ENCODE data around the gene PTGR3.

DNA sequence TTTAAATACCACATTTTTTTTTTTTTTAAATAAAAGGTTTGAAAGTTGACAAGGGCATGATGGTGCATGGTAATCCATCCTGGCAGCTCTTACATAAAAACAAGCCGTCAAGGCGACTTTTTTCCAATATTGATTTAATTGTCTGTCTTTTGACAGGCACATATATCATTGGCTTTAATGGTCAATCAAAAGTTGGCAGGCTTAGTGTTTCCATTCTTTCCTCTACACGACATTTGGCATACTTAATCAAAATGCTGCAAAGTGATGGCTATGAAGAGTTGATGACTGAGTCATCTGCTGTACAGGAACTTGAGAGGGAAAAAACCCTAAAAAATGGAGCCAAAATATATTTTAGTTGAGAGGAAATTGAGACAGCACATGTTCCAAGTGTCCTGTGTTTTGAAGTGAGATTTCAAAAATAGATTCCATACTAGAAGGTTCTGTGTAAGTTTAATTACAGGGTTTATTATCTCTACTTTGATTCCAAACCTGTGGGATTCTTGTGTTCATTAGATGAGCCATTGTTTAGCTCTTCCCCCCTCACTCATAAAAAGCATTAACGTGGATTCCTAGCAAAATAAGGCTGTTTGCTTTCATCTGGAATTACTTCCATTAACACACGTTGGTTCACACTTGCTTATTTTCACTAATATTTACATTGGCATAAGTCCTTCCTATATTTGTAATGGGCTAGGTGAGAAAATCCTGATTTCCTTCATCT, 4.8 kb upstream of the PTGR3 start:
- TF ChIP-seq TEAD4 (IDR thresholded peaks at IDR 0.05) (no peak), RAD21 (IDR thresholded peaks at IDR 0.05; ENCODE audit: low read depth) (no peak), CEBPB (IDR thresholded peaks at IDR 0.05) (no peak), EP300 (IDR thresholded peaks at IDR 0.05; ENCODE audit: borderline replicate concordance) (peak; percentile 72), FOXM1 (IDR thresholded peaks at IDR 0.05; ENCODE audit: borderline replicate concordance, low read depth) (peak; percentile 28; the same call in 1 of the 2 replicates)
- TF ChIP-seq, protein P1, sequence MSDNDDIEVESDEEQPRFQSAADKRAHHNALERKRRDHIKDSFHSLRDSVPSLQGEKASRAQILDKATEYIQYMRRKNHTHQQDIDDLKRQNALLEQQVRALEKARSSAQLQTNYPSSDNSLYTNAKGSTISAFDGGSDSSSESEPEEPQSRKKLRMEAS (IDR thresholded peaks at IDR 0.05): no peak
- TF ChIP-seq, protein P2, sequence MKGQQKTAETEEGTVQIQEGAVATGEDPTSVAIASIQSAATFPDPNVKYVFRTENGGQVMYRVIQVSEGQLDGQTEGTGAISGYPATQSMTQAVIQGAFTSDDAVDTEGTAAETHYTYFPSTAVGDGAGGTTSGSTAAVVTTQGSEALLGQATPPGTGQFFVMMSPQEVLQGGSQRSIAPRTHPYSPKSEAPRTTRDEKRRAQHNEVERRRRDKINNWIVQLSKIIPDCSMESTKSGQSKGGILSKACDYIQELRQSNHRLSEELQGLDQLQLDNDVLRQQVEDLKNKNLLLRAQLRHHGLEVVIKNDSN (IDR thresholded peaks at IDR 0.05): no peak
